ENCODE results near the gene PPM1N.
A peak's percentile ranks its signal among the peaks of the same experiment; 100 is the strongest.

PPM1N gene

DNA sequence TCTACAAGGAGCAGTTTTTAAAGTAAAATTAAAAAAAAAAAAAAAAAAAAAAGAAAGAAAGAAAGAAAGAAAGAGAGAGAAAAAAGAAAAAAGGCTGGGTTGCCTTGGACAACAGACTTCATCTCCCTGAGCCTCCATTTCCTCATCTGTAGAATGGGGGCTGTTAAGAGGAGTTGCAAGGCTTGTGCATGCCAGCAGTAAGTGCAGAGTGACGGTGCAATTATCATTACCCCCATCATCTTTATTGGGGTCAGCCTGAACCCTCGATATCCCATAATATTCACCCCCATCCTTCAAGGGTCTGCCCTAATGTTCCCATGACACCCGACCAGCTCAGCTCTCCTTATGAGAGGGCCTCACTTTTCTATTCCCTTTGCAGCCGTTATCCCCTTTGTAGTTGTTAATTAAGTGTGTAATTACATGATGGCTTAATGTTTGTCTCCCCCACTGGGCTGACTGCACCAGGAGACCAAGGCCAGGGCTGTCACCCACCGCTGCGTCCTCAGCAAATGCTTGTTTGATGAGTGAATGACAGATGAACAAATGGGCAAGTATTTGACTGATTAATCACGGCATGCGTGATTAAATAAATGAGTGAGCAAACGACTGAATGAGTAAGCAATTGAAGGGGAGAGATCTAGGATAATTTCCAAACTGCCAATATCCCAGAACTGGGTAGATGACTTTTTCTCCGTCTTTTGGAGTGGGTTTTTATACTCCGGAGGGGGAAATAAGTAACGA lies 20.4 kb upstream of the PPM1N start:
- H3K4me1 ChIP-seq (ENCODE audit: control insufficient read depth, insufficient read depth, low read length): peaks cover 17% of the 10 kb centered on the region
- no peaks in the 10 kb centered on the region for H3K36me3 ChIP-seq (ENCODE audit: control insufficient read depth, insufficient read depth, low read length)
- peak overlapping the region; percentile 78 for H3K4me3 ChIP-seq (ENCODE audit: low read depth, low read length)
- H3K9ac ChIP-seq (ENCODE audit: low read length): peak overlapping the region; percentile 98
- peaks cover 1% of the 10 kb centered on the region for H3K27me3 ChIP-seq (ENCODE audit: control insufficient read depth, insufficient read depth, low read length)
- no peak overlapping the region for H3K27ac ChIP-seq (ENCODE audit: low read depth, low read length)
- H3K9me3 ChIP-seq (ENCODE audit: control insufficient read depth, insufficient read depth, low read depth, low read length): no peaks in the 10 kb centered on the region

GRCh38 chr19:45478454-45479238 lies 19.6 kb upstream of the PPM1N start:
- no peaks in the 10 kb centered on the region for H3K36me3 ChIP-seq (ENCODE audit: control insufficient read depth, insufficient read depth, low read length)
- H3K9ac ChIP-seq (ENCODE audit: low read length): peak overlapping the region; percentile 98
- H3K4me3 ChIP-seq (ENCODE audit: low read depth, low read length): peak overlapping the region; percentile 78
- peak overlapping the region; percentile 99 for H3K27ac ChIP-seq (ENCODE audit: low read depth, low read length)
- peaks cover 12% of the 10 kb centered on the region; the same call in 1 of the 2 replicates for H3K4me1 ChIP-seq (ENCODE audit: control insufficient read depth, insufficient read depth, low read length)
- no peaks in the 10 kb centered on the region for H3K9me3 ChIP-seq (ENCODE audit: control insufficient read depth, insufficient read depth, low read depth, low read length)
- no peaks in the 10 kb centered on the region; the same call in 1 of the 2 replicates for H3K27me3 ChIP-seq (ENCODE audit: control insufficient read depth, insufficient read depth, low read length)

- H3K27me3 ChIP-seq (ENCODE audit: control insufficient read depth, insufficient read depth, low read length): no peaks in the 10 kb centered on the region
- H3K27ac ChIP-seq (ENCODE audit: low read depth, low read length): no peak overlapping the region
- no peak overlapping the region for H3K9ac ChIP-seq (ENCODE audit: low read length)
- H3K9me3 ChIP-seq (ENCODE audit: control insufficient read depth, insufficient read depth, low read depth, low read length): no peaks in the 10 kb centered on the region
- 0 out of 2 replicates have a peak, but pooled peaks cover 3% of the 10 kb centered on the region for H3K36me3 ChIP-seq (ENCODE audit: control insufficient read depth, insufficient read depth, low read length)
- peaks cover 6% of the 10 kb centered on the region; the same call in 1 of the 2 replicates for H3K4me1 ChIP-seq (ENCODE audit: control insufficient read depth, insufficient read depth, low read length)
- H3K4me3 ChIP-seq (ENCODE audit: low read depth, low read length): no peak overlapping the region
These were observed 15.2 kb upstream of the PPM1N start for GRCh38 chr19:45483033-45483432.

DNA sequence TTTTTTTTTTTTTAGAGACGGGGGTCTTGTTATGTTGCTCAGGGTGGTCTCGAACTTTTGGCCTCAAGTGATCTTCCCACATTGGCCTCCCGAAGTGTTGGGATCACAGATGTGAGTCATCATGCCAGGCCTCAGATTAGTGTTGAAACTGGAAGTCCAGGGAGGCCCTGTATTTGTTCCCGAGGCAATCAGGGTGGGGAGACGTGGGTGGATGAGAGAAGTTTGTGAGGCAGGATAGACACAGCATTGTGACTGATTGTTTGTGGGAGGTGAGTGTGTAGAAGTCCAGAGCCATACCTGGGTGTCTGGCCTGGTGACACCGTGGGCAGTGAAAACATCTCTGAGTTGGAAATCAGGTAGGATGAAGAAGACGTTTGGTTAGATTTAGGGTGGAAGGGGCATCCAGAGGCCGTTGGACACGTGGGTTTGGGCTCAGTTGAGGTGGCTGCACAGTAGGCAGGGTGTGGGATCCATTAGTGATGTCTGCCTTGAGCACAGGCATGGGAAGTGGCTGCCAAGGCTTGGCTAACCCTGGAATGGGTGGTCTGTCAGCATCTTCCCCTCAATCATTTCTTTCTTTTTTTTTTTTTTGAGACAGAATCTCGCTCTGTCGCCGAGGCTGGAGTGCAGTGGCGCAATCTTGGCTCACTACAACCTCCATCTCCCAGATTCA lies 13.8 kb upstream of the PPM1N start:
- Histone ChIP-seq H3K36me3 (ENCODE audit: control insufficient read depth, insufficient read depth, low read length) (0 out of 2 replicates have a peak, but pooled peaks cover 11% of the 10 kb centered on the region), H3K27ac (ENCODE audit: low read depth, low read length) (no peak overlapping the region), H3K9ac (ENCODE audit: low read length) (no peak overlapping the region), H3K4me3 (ENCODE audit: low read depth, low read length) (no peak overlapping the region), H3K4me1 (ENCODE audit: control insufficient read depth, insufficient read depth, low read length) (0 out of 2 replicates have a peak, but pooled peaks cover 4% of the 10 kb centered on the region), H3K9me3 (ENCODE audit: control insufficient read depth, insufficient read depth, low read depth, low read length) (no peaks in the 10 kb centered on the region), H3K27me3 (ENCODE audit: control insufficient read depth, insufficient read depth, low read length) (no peaks in the 10 kb centered on the region)

DNA sequence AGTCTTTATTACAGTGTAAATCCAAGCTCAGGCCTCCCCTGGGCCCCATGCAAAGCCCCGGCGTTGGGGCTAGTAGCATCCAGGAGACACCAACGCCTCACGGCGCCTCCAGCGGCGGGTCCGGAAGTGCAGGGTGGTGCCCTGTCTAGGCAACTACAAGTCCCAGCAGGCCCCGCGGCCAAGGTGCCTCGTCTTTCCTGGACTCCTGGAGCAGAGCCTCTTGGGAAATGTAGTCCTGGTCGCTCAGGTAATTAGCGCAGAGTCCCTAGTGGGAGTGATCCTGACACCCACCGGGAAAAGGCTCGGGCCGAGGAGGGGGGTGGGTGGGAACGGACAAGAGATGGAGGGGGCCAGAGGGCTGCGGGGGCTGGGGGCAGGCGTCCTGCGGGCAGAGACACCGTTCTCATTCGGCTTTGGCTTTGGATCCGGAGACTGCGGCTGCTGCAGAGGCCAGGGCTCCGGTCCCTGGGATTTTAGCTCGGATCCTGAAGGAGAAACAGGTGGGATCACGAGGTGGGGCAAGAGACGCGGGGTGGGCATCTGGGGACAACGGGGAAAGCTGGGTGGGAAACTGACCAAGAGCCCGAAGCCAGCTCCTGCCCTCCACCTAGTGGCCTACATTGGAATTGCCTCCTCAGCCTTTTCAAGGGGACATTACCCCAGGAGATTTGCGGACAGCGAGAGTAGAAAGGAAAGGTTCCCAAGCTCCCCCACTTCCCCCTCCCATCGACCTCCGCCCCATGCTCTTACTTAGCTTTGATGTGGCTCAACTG lies 12.8 kb upstream of the PPM1N start:
- no peaks in the 10 kb centered on the region for H3K9me3 ChIP-seq (ENCODE audit: control insufficient read depth, insufficient read depth, low read depth, low read length)
- H3K4me1 ChIP-seq (ENCODE audit: control insufficient read depth, insufficient read depth, low read length): 0 out of 2 replicates have a peak, but pooled peaks cover 4% of the 10 kb centered on the region
- H3K4me3 ChIP-seq (ENCODE audit: low read depth, low read length): peak overlapping the region; percentile 58
- no peak overlapping the region for H3K9ac ChIP-seq (ENCODE audit: low read length)
- H3K36me3 ChIP-seq (ENCODE audit: control insufficient read depth, insufficient read depth, low read length): 0 out of 2 replicates have a peak, but pooled peaks cover 11% of the 10 kb centered on the region
- peak overlapping the region; percentile 35; the same call in 1 of the 2 replicates for H3K27ac ChIP-seq (ENCODE audit: low read depth, low read length)
- no peaks in the 10 kb centered on the region for H3K27me3 ChIP-seq (ENCODE audit: control insufficient read depth, insufficient read depth, low read length)

GRCh38 chr19:45488708-45489107 lies 9.5 kb upstream of the PPM1N start:
- H3K27me3 ChIP-seq (ENCODE audit: control insufficient read depth, insufficient read depth, low read length): no peaks in the 10 kb centered on the region
- 0 out of 2 replicates have a peak, but pooled peaks cover 4% of the 10 kb centered on the region for H3K4me1 ChIP-seq (ENCODE audit: control insufficient read depth, insufficient read depth, low read length)
- H3K27ac ChIP-seq (ENCODE audit: low read depth, low read length): no peak overlapping the region
- H3K9ac ChIP-seq (ENCODE audit: low read length): no peak overlapping the region
- no peaks in the 10 kb centered on the region for H3K9me3 ChIP-seq (ENCODE audit: control insufficient read depth, insufficient read depth, low read depth, low read length)
- H3K4me3 ChIP-seq (ENCODE audit: low read depth, low read length): no peak overlapping the region
- 0 out of 2 replicates have a peak, but pooled peaks cover 11% of the 10 kb centered on the region for H3K36me3 ChIP-seq (ENCODE audit: control insufficient read depth, insufficient read depth, low read length)

GRCh38 chr19:45489216-45489855 lies 8.9 kb upstream of the PPM1N start:
- Histone ChIP-seq H3K27me3 (ENCODE audit: control insufficient read depth, insufficient read depth, low read length) (no peaks in the 10 kb centered on the region), H3K4me1 (ENCODE audit: control insufficient read depth, insufficient read depth, low read length) (0 out of 2 replicates have a peak, but pooled peaks cover 4% of the 10 kb centered on the region), H3K36me3 (ENCODE audit: control insufficient read depth, insufficient read depth, low read length) (0 out of 2 replicates have a peak, but pooled peaks cover 13% of the 10 kb centered on the region), H3K9ac (ENCODE audit: low read length) (no peak overlapping the region), H3K9me3 (ENCODE audit: control insufficient read depth, insufficient read depth, low read depth, low read length) (no peaks in the 10 kb centered on the region), H3K27ac (ENCODE audit: low read depth, low read length) (no peak overlapping the region), H3K4me3 (ENCODE audit: low read depth, low read length) (no peak overlapping the region)

GRCh38 chr19:45492137-45492626 lies 6.1 kb upstream of the PPM1N start:
- Histone ChIP-seq H3K36me3 (ENCODE audit: control insufficient read depth, insufficient read depth, low read length) (0 out of 2 replicates have a peak, but pooled peaks cover 13% of the 10 kb centered on the region), H3K27ac (ENCODE audit: low read depth, low read length) (no peak overlapping the region), H3K9me3 (ENCODE audit: control insufficient read depth, insufficient read depth, low read depth, low read length) (no peaks in the 10 kb centered on the region), H3K4me1 (ENCODE audit: control insufficient read depth, insufficient read depth, low read length) (no peaks in the 10 kb centered on the region), H3K27me3 (ENCODE audit: control insufficient read depth, insufficient read depth, low read length) (0 out of 2 replicates have a peak, but pooled peaks cover 3% of the 10 kb centered on the region), H3K9ac (ENCODE audit: low read length) (no peak overlapping the region), H3K4me3 (ENCODE audit: low read depth, low read length) (peak overlapping the region; percentile 80)

GRCh38 chr19:45492627-45493470 lies 5.4 kb upstream of the PPM1N start:
- peaks cover 5% of the 10 kb centered on the region; the same call in 1 of the 2 replicates for H3K27me3 ChIP-seq (ENCODE audit: control insufficient read depth, insufficient read depth, low read length)
- no peaks in the 10 kb centered on the region for H3K9me3 ChIP-seq (ENCODE audit: control insufficient read depth, insufficient read depth, low read depth, low read length)
- H3K36me3 ChIP-seq (ENCODE audit: control insufficient read depth, insufficient read depth, low read length): 0 out of 2 replicates have a peak, but pooled peaks cover 12% of the 10 kb centered on the region
- peak overlapping the region; percentile 57; the same call in 1 of the 2 replicates for H3K27ac ChIP-seq (ENCODE audit: low read depth, low read length)
- H3K9ac ChIP-seq (ENCODE audit: low read length): peak overlapping the region; percentile 78
- peaks cover 1% of the 10 kb centered on the region; the same call in 1 of the 2 replicates for H3K4me1 ChIP-seq (ENCODE audit: control insufficient read depth, insufficient read depth, low read length)
- peak overlapping the region; percentile 80 for H3K4me3 ChIP-seq (ENCODE audit: low read depth, low read length)

All from HUES6 (cell line).